Measurements from ENCODE around the gene FBXO42. TPM values are rescaled to one million over a fixed set of nuclear protein-coding genes. Genes with fewer than 3 reads are reported as not detected.

The FBXO42 gene
- total and polyA plus RNA-seq, 2 of the 8 experiments (the other 6 are each of a cell fraction or from before 2014, with no cell fraction given) = 15.1 to 17.0 TPM

DNA sequence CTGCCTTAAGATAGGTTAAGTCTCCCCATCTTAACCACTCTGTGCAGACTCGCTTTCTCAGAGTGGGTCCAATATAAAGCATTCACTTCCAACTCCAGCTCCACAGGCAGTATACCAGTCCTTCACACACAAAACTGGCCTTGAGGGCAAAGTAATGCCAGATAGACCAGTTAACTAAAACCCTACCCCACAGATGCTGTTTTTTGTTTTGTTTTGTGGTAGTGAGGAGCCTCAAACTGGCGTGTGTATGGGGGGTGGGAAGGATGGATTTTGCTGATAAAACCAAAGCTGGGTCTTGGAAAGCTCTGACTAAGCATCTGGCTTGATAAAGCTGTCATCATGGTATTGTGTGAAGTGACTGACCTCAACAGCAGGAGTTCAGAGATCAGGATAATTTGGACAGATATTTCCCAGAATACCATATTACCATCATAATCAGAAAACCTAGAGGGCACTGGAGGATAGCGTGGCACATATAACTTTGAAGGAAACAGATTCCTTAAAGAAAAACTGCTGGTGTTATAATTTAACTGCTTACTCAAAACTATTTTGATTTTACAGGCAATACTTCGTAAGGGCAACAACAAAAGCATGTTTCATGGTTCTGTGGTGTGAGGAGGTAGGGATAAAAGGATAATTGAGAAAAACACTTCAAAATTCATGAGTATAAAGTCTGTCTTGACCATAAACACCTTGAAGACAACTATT is 85.7 kb downstream of the FBXO42 start:
- H4K91ac ChIP-seq (replicated peaks; ENCODE audit: insufficient read length, low read length) = no peak overlapping the region
- H3K9ac ChIP-seq (replicated peaks in 1 of 4; ENCODE audit: extremely low read depth in 1 of 4, low read depth in 3 of 4, low read length in 3 of 4) = no peak overlapping the region
- no peaks in the 10 kb centered on the region for H3K4me1 ChIP-seq (replicated peaks in 1 of 4; ENCODE audit: control insufficient read depth in 3 of 4, insufficient read depth in 4 of 4, low read length in 3 of 4)
- H2AK5ac ChIP-seq (ENCODE audit: low read depth, low read length) = no peak overlapping the region
- H3K4me3 ChIP-seq (ENCODE audit: extremely low read depth in 1 of 4, insufficient read depth in 2 of 4, low read depth in 3 of 4, low read length in 4 of 4) = no peak overlapping the region
- no peak overlapping the region for H2BK5ac ChIP-seq (ENCODE audit: low read depth, low read length)
- no peak overlapping the region for H3K56ac ChIP-seq (replicated peaks; ENCODE audit: insufficient read length, low read depth, low read length)
- H3K79me1 ChIP-seq (ENCODE audit: low read depth, low read length) = no peaks in the 10 kb centered on the region; the same call in 1 of the 2 replicates
- H4K20me1 ChIP-seq (replicated peaks in 1 of 2; ENCODE audit: control insufficient read depth in 1 of 2, insufficient read depth in 2 of 2, low read length in 2 of 2) = peaks cover 0 to 3% of the 10 kb centered on the region in 2 experiments
- no peak for DNase-seq (ENCODE audit: low read depth in 1 of 2, low spot score in 2 of 2)
- no peak overlapping the region for H3K4me2 ChIP-seq (ENCODE audit: insufficient read depth in 1 of 2, low read depth in 2 of 2, low read length in 2 of 2)
- no peak overlapping the region for H3K27ac ChIP-seq (ENCODE audit: low read depth, low read length)
- no peak overlapping the region for H2BK15ac ChIP-seq (ENCODE audit: low read length)
- no peak overlapping the region for H4K8ac ChIP-seq (ENCODE audit: extremely low read depth, insufficient read depth, low read length)
- H3K4ac ChIP-seq (replicated peaks; ENCODE audit: insufficient read length, low read depth, low read length) = no peak overlapping the region
- FAIRE-seq = no peak
- 88% methylated on average over 4 of the region's 4 CpGs; no CpG with 5 or more reads in 1 of the 2 experiments for WGBS, 2 experiments (ENCODE audit: extremely low coverage in 1 of 2, insufficient coverage in 1 of 2, insufficient read length in 1 of 2, insufficient replicate concordance in 2 of 2, low coverage in 1 of 2, low lambda C conversion rate in 2 of 2, missing lambda C conversion rate in 1 of 2)
- H3K27me3 ChIP-seq (replicated peaks in 1 of 4; ENCODE audit: control insufficient read depth in 3 of 4, extremely low read depth in 1 of 4, insufficient read depth in 3 of 4, low read length in 3 of 4) = no peaks in the 10 kb centered on the region
- no peak overlapping the region for H4K5ac ChIP-seq (ENCODE audit: insufficient read length, low read depth, low read length)
- no peak overlapping the region for H2BK20ac ChIP-seq (ENCODE audit: low read length)
- H2BK12ac ChIP-seq (ENCODE audit: low read depth, low read length) = no peak overlapping the region
- no peak overlapping the region for H3K23ac ChIP-seq (ENCODE audit: insufficient read length)
- H3K36me3 ChIP-seq (ENCODE audit: control insufficient read depth in 2 of 4, insufficient read depth in 4 of 4, low read length in 3 of 4) = no peaks in the 10 kb centered on the region
- peaks cover 0 to 3% of the 10 kb centered on the region in 2 experiments; a peak in 1 of 4 replicates for H3K79me2 ChIP-seq (ENCODE audit: control insufficient read depth in 1 of 2, insufficient read depth in 2 of 2, low read length in 2 of 2)
- TF ChIP-seq SUZ12 (IDR thresholded peaks at IDR 0.05; ENCODE audit: low read length) = no peak
- TF ChIP-seq SIN3A (conservative IDR thresholded peaks at IDR 0.05 in 1 of 2, IDR thresholded peaks at IDR 0.05 in 1 of 2; ENCODE audit: low read depth in 1 of 2, low read length in 2 of 2) = no peak
- TF ChIP-seq CBX8 (IDR thresholded peaks at IDR 0.05; ENCODE audit: borderline replicate concordance, low read depth, low read length) = no peak
- no peak for TF ChIP-seq SP4 (IDR thresholded peaks at IDR 0.05; ENCODE audit: low read length)
- H3K18ac ChIP-seq (ENCODE audit: extremely low read depth, low read length) = no peak overlapping the region
- CTCF ChIA-PET (ENCODE audit: partially characterized antibody) = interaction anchor here (2.5 kb wide), 1 partner anchor 18 kb away, joined by 11 read pairs; no protein-coding TSS in a partner anchor
- H3K9me3 ChIP-seq (ENCODE audit: insufficient read depth in 2 of 2, low read depth in 1 of 2, low read length in 1 of 2) = no peaks in the 10 kb centered on the region
- no peaks in the 10 kb centered on the region; the same call in 1 of the 2 replicates for H3K23me2 ChIP-seq (ENCODE audit: low read depth, low read length)
- H3K14ac ChIP-seq (ENCODE audit: insufficient read length) = no peak overlapping the region
- H2BK120ac ChIP-seq (replicated peaks; ENCODE audit: low read depth, low read length) = no peak overlapping the region
- no peak overlapping the region for H2AFZ ChIP-seq (ENCODE audit: low read length)
- POLR2A ChIA-PET (ENCODE audit: partially characterized antibody) = no interaction called here
